GM19328 (cell line): ENCODE measurements around the gene USP17L13.
"Not testable (repeated sequence)": the region's sequence is repeated elsewhere in the genome, so short reads cannot be mapped to it uniquely, and the experiment has no call there.

ENCODE experiments used
- ATAC-seq: cut with Tn5 transposase; IDR thresholded peaks from one replicate; pipeline ENCODE4 v1.9.1; 2021; ENCODE audit warnings: mild to moderate bottlenecking, moderate library complexity; ENCODE audit not compliant: unreplicated experiment

USP17L13 gene

GRCh38 chr4:9224596-9224995 lies at the start of gene USP17L13:
Gene USP17L13, plus strand, starts transcription at chr4:9224896. Its CDS starts 0 bp downstream, at chr4:9224896.
- not testable (repeated sequence) for ATAC-seq

DNA sequence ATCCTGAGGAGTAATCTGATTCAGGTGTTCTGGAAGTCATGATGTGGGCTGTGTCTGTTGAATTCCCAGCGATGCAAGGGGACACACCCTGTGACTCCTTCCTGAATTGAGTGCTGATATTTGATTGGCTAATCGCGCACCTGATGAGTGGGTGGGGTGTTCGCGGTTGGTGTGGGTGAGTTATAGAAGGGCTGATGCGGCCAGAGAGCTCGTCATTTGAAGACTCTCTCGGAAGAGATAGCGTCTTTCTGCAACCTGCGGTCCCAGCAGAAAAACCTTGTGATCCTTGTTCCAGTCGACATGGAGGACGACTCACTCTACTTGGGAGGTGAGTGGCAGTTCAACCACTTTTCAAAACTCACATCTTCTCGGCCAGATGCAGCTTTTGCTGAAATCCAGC lies 14.3 kb upstream of the USP17L13 start, which contains the start of gene USP17L10:
Gene USP17L10 (plus strand): TSS at position 301 of the 400 bp plus-strand sequence. CDS start 0 bp downstream, at position 301.
- ATAC-seq, result not testable (repeated sequence)

- ATAC-seq, result not testable (repeated sequence)
These were observed 10.0 kb upstream of the USP17L13 start for GRCh38 chr4:9214701-9215100.

- ATAC-seq, result not testable (repeated sequence)
These were observed 9.6 kb upstream of the USP17L13 start, which contains the start of gene USP17L11 for GRCh38 chr4:9215105-9215504. Gene USP17L11, plus strand, starts transcription at chr4:9215405. Its CDS starts 0 bp downstream, at chr4:9215405.

DNA sequence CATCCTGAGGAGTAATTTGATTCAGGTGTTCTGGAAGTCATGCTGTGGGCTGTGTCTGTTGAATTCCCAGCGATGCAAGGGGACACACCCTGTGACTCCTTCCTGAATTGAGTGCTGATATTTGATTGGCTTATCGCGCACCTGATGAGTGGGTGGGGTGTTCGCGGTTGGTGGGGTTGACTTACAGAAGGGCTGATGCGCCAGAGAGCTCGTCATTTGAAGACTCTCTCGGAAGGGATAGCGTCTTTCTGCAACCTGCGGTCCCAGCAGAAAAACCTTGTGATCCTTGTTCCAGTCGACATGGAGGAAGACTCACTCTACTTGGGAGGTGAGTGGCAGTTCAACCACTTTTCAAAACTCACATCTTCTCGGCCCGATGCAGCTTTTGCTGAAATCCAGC lies 4.8 kb upstream of the USP17L13 start, which contains the start of gene USP17L12:
Gene USP17L12 (plus strand): TSS at position 301 of the 400 bp plus-strand sequence. CDS start 0 bp downstream, at position 301.
- not testable (repeated sequence) for ATAC-seq

- not testable (repeated sequence) for ATAC-seq
These were observed 5.6 kb downstream of the USP17L13 start for GRCh38 chr4:9230249-9230648.

DNA sequence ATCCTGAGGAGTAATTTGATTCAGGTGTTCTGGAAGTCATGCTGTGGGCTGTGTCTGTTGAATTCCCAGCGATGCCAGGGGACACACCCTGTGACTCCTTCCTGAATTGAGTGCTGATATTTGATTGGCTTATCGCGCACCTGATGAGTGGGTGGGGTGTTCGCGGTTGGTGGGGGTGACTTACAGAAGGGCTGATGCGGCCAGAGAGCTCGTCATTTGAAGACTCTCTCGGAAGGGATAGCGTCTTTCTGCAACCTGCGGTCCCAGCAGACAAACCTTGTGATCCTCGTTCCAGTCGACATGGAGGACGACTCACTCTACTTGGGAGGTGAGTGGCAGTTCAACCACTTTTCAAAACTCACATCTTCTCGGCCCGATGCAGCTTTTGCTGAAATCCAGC lies 9.4 kb downstream of the USP17L13 start, which contains the start of gene USP17L15:
Gene USP17L15 (plus strand): TSS at position 301 of the 400 bp plus-strand sequence. CDS start 0 bp downstream, at position 301.
- not testable (repeated sequence) for ATAC-seq

- not testable (repeated sequence) for ATAC-seq
These were observed 13.8 kb downstream of the USP17L13 start for GRCh38 chr4:9238461-9238860.

DNA sequence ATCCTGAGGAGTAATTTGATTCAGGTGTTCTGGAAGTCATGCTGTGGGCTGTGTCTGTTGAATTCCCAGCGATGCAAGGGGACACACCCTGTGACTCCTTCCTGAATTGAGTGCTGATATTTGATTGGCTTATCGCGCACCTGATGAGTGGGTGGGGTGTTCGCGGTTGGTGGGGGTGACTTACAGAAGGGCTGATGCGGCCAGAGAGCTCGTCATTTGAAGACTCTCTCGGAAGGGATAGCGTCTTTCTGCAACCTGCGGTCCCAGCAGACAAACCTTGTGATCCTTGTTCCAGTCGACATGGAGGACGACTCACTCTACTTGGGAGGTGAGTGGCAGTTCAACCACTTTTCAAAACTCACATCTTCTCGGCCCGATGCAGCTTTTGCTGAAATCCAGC lies 18.9 kb downstream of the USP17L13 start, which contains the start of gene USP17L17:
Gene USP17L17 (plus strand): TSS at position 301 of the 400 bp plus-strand sequence. CDS start 0 bp downstream, at position 301.
- not testable (repeated sequence) for ATAC-seq

GRCh38 chr4:9247953-9248680 lies 23.4 kb downstream of the USP17L13 start, which contains the start of gene USP17L18:
Gene USP17L18, plus strand, starts transcription at chr4:9248630. Its CDS starts 0 bp downstream, at chr4:9248630.
- not testable (repeated sequence) for ATAC-seq

- not testable (repeated sequence) for ATAC-seq
These were observed 28.4 kb downstream of the USP17L13 start, which contains the start of gene USP17L19 for GRCh38 chr4:9253078-9253477. Gene USP17L19, plus strand, starts transcription at chr4:9253378. Its CDS starts 0 bp downstream, at chr4:9253378.

DNA sequence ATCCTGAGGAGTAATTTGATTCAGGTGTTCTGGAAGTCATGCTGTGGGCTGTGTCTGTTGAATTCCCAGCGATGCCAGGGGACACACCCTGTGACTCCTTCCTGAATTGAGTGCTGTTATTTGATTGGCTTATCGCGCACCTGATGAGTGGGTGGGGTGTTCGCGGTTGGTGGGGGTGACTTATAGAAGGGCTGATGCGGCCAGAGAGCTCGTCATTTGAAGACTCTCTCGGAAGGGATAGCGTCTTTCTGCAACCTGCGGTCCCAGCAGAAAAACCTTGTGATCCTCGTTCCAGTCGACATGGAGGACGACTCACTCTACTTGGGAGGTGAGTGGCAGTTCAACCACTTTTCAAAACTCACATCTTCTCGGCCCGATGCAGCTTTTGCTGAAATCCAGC lies 33.1 kb downstream of the USP17L13 start, which contains the start of gene USP17L20:
Gene USP17L20 (plus strand): TSS at position 301 of the 400 bp plus-strand sequence. CDS start 0 bp downstream, at position 301.
- ATAC-seq, result not testable (repeated sequence)

DNA sequence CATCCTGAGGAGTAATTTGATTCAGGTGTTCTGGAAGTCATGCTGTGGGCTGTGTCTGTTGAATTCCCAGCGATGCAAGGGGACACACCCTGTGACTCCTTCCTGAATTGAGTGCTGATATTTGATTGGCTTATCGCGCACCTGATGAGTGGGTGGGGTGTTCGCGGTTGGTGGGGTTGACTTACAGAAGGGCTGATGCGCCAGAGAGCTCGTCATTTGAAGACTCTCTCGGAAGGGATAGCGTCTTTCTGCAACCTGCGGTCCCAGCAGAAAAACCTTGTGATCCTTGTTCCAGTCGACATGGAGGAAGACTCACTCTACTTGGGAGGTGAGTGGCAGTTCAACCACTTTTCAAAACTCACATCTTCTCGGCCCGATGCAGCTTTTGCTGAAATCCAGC lies 37.9 kb downstream of the USP17L13 start, which contains the start of gene USP17L21:
Gene USP17L21 (plus strand): TSS at position 301 of the 400 bp plus-strand sequence. CDS start 0 bp downstream, at position 301.
- not testable (repeated sequence) for ATAC-seq

DNA sequence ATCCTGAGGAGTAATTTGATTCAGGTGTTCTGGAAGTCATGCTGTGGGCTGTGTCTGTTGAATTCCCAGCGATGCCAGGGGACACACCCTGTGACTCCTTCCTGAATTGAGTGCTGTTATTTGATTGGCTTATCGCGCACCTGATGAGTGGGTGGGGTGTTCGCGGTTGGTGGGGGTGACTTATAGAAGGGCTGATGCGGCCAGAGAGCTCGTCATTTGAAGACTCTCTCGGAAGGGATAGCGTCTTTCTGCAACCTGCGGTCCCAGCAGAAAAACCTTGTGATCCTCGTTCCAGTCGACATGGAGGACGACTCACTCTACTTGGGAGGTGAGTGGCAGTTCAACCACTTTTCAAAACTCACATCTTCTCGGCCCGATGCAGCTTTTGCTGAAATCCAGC lies 42.6 kb downstream of the USP17L13 start, which contains the start of gene USP17L22:
Gene USP17L22 (plus strand): TSS at position 301 of the 400 bp plus-strand sequence. CDS start 0 bp downstream, at position 301.
- not testable (repeated sequence) for ATAC-seq

DNA sequence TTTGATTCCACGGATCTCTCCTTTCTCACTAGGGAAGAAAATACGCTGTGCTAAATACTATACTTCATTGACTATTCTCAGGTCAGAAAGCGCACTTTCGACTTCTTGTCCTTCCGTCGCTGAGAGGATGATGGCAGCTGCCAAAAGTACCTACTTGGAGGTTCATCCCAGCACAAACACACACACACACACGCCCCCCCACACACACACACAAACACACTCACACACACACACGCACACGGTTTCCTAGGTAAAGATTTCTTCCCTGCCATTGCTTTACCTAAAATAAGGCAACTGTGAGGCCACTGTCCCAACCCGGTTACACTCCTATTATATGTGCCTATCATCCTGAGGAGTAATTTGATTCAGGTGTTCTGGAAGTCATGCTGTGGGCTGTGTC lies 47.0 kb downstream of the USP17L13 start:
- not testable (repeated sequence) for ATAC-seq
